Upper lobe of right lung (tissue), 1 donor: ENCODE measurements around the gene PPFIBP2. TPM values are rescaled to one million over a fixed set of nuclear protein-coding genes. Genes with fewer than 3 reads are reported as not detected.
A peak's percentile ranks its signal among the peaks of the same experiment; 100 is the strongest.

ENCODE experiments used
- ATAC-seq: fragments of 200-7000 bp; cut with Tn5 transposase; one replicate; pipeline ENCODE4 v1.9.1; 2020; ENCODE audit warnings: mild to moderate bottlenecking, moderate library complexity
- DNase-seq: peaks from one replicate; pipeline ENCODE4 v3.0.0-alpha.2; 2020
- H3K27ac ChIP-seq: fragments of 200-600 bp; one replicate; pipeline ENCODE4 v1.8.0; 2022
- H3K27me3 ChIP-seq: fragments of 200-600 bp; one replicate; pipeline ENCODE4 v1.8.0; 2022; ENCODE audit warnings: mild to moderate bottlenecking
- H3K36me3 ChIP-seq: fragments of 200-600 bp; one replicate; pipeline ENCODE4 v1.8.0; 2022
- H3K4me1 ChIP-seq: fragments of 200-600 bp; one replicate; pipeline ENCODE4 v1.8.0; 2022
- H3K4me3 ChIP-seq: fragments of 200-600 bp; one replicate; pipeline ENCODE4 v1.8.0; 2022; ENCODE audit warnings: mild to moderate bottlenecking
- H3K9me3 ChIP-seq: fragments of 200-600 bp; one replicate; pipeline ENCODE4 v1.8.0; 2022
- CTCF ChIP-seq: fragments of 200-600 bp; IDR thresholded peaks from one replicate; pipeline ENCODE4 v1.8.0; 2022; ENCODE audit warnings: antibody characterized with exemption
- intact Hi-C: fragments of 100-400 bp; cut with DNase I; formaldehyde crosslinking; loops from one replicate; pipeline ENCODE4 v1.11.0; 2022
- total RNA-seq: library from RNA; stranded (reverse); fragmentation: NEBNext Ultra II Directional; extraction: Animal tissue kit (Norgen Biotek cat#: 25700); gene quantifications from one replicate; pipeline ENCODE4 v1.2.1, GENCODE V29; 2021
- donor health status: DM: no; HTN: yes; CAD: no; lungs with severe emphysema.

Gene PPFIBP2
- total RNA-seq, 1 donor from 2014 or later = 26.8 TPM

- TF ChIP-seq CTCF = no peak
- Histone ChIP-seq H3K9me3 (no peaks in the 10 kb centered on the region), H3K27me3 (no peaks in the 10 kb centered on the region), H3K27ac (no peak overlapping the region), H3K4me3 (no peak overlapping the region), H3K36me3 (no peaks in the 10 kb centered on the region), H3K4me1 (peaks cover 5% of the 10 kb centered on the region)
- ATAC-seq (no peak), DNase-seq (no peak)
- intact Hi-C loops = no loop called here
Observed at GRCh38 chr11:7492253-7492652, 21.5 kb upstream of the PPFIBP2 start.

- Histone ChIP-seq H3K9me3 (no peaks in the 10 kb centered on the region), H3K4me1 (peaks cover 9% of the 10 kb centered on the region), H3K27ac (no peak overlapping the region), H3K36me3 (no peaks in the 10 kb centered on the region), H3K27me3 (no peaks in the 10 kb centered on the region), H3K4me3 (no peak overlapping the region)
- intact Hi-C loops = no loop called here
- DNase-seq (no peak), ATAC-seq (no peak)
- TF ChIP-seq CTCF = no peak
Observed at GRCh38 chr11:7493670-7494069, 20.1 kb upstream of the PPFIBP2 start.

- H3K27me3 ChIP-seq = no peaks in the 10 kb centered on the region
- H3K27ac ChIP-seq = no peak overlapping the region
- no peak overlapping the region for H3K4me3 ChIP-seq
- H3K9me3 ChIP-seq = no peaks in the 10 kb centered on the region
- ATAC-seq (no peak), DNase-seq (no peak)
- intact Hi-C loops = no loop called here
- no peaks in the 10 kb centered on the region for H3K36me3 ChIP-seq
- TF ChIP-seq CTCF = no peak
- peaks cover 9% of the 10 kb centered on the region for H3K4me1 ChIP-seq
Observed at GRCh38 chr11:7494086-7494745, 19.6 kb upstream of the PPFIBP2 start.

- Histone ChIP-seq H3K36me3 (no peaks in the 10 kb centered on the region), H3K27ac (no peak overlapping the region), H3K4me1 (peaks cover 4% of the 10 kb centered on the region), H3K27me3 (no peaks in the 10 kb centered on the region), H3K9me3 (no peaks in the 10 kb centered on the region), H3K4me3 (no peak overlapping the region)
- DNase-seq (no peak), ATAC-seq (peak; percentile 74)
- no peak for TF ChIP-seq CTCF
- intact Hi-C loops = no loop called here
Observed at GRCh38 chr11:7495882-7496551, 17.8 kb upstream of the PPFIBP2 start.

GRCh38 chr11:7498193-7498592 lies 15.6 kb upstream of the PPFIBP2 start:
- H3K27me3 ChIP-seq = no peaks in the 10 kb centered on the region
- no peak overlapping the region for H3K27ac ChIP-seq
- no peak overlapping the region for H3K4me3 ChIP-seq
- intact Hi-C loops = no loop called here
- H3K36me3 ChIP-seq = no peaks in the 10 kb centered on the region
- DNase-seq (no peak), ATAC-seq (peak; percentile 50)
- no peak for TF ChIP-seq CTCF
- H3K4me1 ChIP-seq = peaks cover 4% of the 10 kb centered on the region
- H3K9me3 ChIP-seq = no peaks in the 10 kb centered on the region
